RWPE1 (cell line): ENCODE measurements around the gene ELOF1.

Experiments used
- CTCF ChIA-PET: fragments of 350-600 bp; sonication (Branson Sonifier 250); formaldehyde crosslinking; extraction: SDS; loops from one replicate; lab custom pipeline; 2021; lab: Yijun Ruan, JAX
- POLR2A ChIA-PET: fragments of 400-600 bp; formaldehyde crosslinking; extraction: SDS; loops from one replicate; lab custom pipeline; 2020; ENCODE audit warnings: antibody characterized with exemption; ENCODE audit not compliant: low non-redundant PET; lab: Yijun Ruan, JAX
- DNase-seq: peaks from one replicate; pipeline ENCODE4 v3.0.0; 2012; ENCODE audit warnings: low spot score
- H3K27ac ChIP-seq: fragments of 450-650 bp; 2 replicates; pipeline ENCODE4 v1.5.1; 2017
- TF ChIP-seq, protein P1 (sequence below): fragments of 450-650 bp; conservative IDR thresholded peaks from 2 replicates; pipeline ENCODE4 v1.5.1; 2017; ENCODE audit warnings: low read depth, mild to moderate bottlenecking

ELOF1 gene

DNA sequence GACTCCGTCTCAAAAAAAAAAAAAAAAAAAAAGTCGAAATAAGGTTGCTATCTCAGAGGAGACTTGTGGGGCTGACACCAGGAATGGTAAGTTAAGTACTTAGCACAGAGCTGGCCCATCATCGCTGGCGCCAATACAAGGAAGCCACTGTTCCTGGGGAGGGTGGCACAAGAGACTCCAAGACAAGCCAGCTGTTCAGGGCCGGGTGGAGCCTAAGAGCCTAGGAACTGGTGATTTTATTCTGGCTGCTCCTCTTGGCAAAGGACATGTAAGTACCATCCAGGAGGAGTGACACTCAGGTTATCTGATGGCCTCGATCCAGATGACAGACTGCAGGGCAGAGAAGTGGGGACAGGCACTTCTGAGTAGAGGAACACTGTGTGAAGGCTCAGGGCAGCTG, 3.8 kb downstream of the ELOF1 start:
- H3K27ac ChIP-seq: 0 out of 2 replicates have a peak overlapping the region, but pooled peaks have one; percentile 0
- CTCF ChIA-PET: interaction anchor here (0.6 kb wide), 2 partner anchors 36 to 292 kb away, joined by 3 to 6 read pairs; no protein-coding TSS in a partner anchor
- TF ChIP-seq, protein P1, sequence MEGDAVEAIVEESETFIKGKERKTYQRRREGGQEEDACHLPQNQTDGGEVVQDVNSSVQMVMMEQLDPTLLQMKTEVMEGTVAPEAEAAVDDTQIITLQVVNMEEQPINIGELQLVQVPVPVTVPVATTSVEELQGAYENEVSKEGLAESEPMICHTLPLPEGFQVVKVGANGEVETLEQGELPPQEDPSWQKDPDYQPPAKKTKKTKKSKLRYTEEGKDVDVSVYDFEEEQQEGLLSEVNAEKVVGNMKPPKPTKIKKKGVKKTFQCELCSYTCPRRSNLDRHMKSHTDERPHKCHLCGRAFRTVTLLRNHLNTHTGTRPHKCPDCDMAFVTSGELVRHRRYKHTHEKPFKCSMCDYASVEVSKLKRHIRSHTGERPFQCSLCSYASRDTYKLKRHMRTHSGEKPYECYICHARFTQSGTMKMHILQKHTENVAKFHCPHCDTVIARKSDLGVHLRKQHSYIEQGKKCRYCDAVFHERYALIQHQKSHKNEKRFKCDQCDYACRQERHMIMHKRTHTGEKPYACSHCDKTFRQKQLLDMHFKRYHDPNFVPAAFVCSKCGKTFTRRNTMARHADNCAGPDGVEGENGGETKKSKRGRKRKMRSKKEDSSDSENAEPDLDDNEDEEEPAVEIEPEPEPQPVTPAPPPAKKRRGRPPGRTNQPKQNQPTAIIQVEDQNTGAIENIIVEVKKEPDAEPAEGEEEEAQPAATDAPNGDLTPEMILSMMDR: no peak
- POLR2A ChIA-PET: no interaction called here
- DNase-seq: no peak

DNA sequence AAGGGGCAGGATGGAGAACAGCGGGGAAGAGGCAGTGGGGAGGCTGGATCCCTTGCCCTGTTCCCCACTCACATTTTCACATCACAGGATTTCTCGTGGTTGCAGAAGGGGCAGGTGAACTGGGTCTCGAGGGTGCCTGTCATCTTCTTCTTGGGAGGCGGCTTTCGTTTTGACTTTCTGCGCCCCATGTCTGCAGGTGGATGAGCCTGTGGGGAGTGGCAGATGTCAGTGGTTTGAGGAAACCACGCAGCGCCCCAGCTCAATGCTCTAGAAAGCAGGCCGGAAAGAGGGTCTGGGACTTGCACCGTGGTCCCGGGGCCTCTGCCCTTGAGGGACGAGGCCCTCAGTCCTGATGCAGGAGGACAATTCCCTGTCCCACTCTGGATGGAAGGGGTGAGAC, 4.9 kb downstream of the ELOF1 start:
- DNase-seq: no peak
- TF ChIP-seq, protein P1: no peak
- no peak overlapping the region for H3K27ac ChIP-seq
- ChIA-PET CTCF (interaction anchor here (0.7 kb wide), 1 partner anchor 612 kb away, joined by 4 read pairs; no protein-coding TSS in a partner anchor), POLR2A (no interaction called here)

DNA sequence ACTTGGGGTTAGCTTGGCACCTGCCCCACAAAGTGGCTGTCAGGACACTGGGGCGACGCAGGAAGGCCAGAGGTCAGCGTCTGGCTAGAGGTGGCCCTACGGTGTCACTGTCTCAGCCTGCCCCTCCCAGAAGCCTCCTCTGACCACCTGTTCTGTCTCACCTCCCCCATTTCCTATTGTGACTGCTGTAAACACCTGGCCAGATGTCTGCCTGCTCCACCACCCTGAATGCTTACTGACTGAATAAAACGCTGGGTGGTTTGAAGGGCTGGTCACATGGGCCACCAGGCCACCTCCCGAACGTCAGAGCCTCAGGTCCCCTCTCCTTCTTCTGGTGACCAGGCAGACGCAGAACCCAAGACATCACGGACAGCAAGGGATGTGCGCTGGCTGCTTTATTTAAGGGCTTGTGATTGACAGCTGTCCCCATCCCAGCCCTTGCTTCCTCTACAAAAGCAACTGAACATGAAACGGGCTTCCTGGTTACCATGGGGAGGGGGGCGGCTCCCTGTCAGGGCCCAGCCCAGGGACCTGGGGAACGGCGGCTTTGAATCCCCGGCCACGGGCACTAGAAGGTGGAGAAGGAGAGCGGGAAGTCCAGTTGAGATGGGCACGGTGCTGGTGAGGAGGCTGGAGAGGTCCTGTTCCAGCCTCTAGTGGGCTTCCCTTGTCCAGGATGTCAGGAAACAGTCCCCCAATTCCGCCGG, 6.2 kb downstream of the ELOF1 start:
- TF ChIP-seq, protein P1: no peak
- CTCF ChIA-PET: interaction anchor here (0.6 kb wide), 1 partner anchor 123 kb away, joined by 4 read pairs; no protein-coding TSS in a partner anchor
- DNase-seq: no peak
- POLR2A ChIA-PET: no interaction called here
- H3K27ac ChIP-seq: peak overlapping the region; percentile 40

DNA sequence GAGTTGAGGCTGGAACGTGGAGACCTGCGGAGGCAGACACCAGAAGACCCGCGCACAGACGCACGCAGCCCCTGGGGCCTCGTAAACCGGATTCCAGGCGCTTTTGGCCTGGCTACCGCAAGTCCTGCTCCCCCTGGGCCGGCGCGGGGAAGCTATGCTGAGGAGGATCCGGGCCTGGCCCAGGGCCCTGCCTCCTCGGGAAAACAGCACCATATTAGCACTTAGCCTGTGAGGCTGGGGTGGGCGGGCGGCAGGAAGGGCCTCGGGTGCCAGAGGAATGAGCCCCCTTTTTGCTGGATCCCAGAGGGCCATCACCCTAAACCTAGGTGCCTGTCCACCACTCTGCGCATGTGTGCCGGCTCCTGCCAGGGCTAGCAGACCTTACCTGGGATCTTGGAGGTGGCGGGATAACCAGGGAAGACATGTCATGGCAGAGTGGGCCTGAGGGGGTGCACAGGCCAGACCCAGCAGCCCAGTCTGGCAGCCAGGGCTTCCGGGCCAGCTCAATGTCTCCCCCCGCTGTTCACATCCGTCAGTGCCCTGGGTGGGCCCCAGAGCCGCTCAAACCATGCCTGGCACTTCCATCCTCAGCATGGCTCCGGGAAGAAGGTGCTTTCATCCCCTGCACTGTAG, 7.3 kb downstream of the ELOF1 start:
- CTCF ChIA-PET: interaction anchor here (0.5 kb wide), 1 partner anchor 293 kb away, joined by 4 read pairs; no protein-coding TSS in a partner anchor
- POLR2A ChIA-PET: interaction anchor here (0.5 kb wide), 1 partner anchor 19 kb away, joined by 5 read pairs; no protein-coding TSS in a partner anchor
- peak overlapping the region; percentile 40 for H3K27ac ChIP-seq
- DNase-seq: no peak
- TF ChIP-seq, protein P1: no peak

DNA sequence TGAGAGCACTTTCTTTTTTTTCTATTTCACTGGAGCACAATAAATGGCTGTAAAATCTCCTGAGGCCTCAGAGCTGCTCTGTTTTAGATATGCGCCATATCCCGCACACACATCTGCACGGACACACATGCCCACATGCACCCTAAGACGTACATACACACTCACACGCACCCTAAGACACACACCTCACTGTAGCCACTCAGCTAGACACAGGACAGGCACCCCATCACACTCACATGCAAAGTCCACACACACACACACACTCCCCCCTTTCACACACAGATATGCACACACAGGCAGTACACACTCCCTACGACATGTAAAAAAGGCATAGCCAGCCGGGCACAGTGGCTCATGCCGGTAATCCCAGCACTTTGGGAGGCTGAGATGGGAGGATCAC, 8.8 kb downstream of the ELOF1 start:
- CTCF ChIA-PET: no interaction called here
- POLR2A ChIA-PET: no interaction called here
- H3K27ac ChIP-seq: no peak overlapping the region
- TF ChIP-seq, protein P1: no peak
- no peak for DNase-seq

DNA sequence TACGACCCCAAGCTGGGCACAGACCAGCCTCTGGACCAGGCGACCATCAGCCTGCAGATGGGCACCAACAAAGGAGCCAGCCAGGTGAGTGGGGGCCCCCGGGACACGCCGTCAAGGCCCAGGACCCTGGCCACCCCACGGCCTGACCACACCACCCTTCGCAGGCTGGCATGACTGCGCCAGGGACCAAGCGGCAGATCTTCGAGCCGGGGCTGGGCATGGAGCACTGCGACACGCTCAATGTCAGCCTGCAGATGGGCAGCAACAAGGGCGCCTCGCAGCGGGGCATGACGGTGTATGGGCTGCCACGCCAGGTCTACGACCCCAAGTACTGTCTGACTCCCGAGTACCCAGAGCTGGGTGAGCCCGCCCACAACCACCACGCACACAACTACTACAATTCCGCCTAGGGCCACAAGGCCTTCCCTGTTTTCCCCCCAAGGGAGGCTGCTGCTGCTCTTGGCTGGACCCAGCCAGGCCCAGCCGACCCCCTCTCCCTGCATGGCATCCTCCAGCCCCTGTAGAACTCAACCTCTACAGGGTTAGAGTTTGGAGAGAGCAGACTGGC, 9.6 kb downstream of the ELOF1 start:
- TF ChIP-seq, protein P1: no peak
- H3K27ac ChIP-seq: no peak overlapping the region
- ChIA-PET POLR2A (no interaction called here), CTCF (interaction anchor here (0.6 kb wide), 1 partner anchor 88 kb away, joined by 3 read pairs; no protein-coding TSS in a partner anchor)
- DNase-seq: no peak
